GM20000 (cell line): Measurements from ENCODE around the gene TGM4.

ENCODE experiments used
- DNase-seq: peaks from one replicate; pipeline ENCODE4 v3.0.0; 2012; ENCODE audit warnings: low spot score
- TF ChIP-seq, protein P1 (sequence below): IDR thresholded peaks from 2 replicates; pipeline ENCODE4 v1.5.1; 2012; ENCODE audit warnings: mild to moderate bottlenecking, control low read depth; ENCODE audit errors: extremely low read depth, missing control alignments

TGM4 gene

DNA sequence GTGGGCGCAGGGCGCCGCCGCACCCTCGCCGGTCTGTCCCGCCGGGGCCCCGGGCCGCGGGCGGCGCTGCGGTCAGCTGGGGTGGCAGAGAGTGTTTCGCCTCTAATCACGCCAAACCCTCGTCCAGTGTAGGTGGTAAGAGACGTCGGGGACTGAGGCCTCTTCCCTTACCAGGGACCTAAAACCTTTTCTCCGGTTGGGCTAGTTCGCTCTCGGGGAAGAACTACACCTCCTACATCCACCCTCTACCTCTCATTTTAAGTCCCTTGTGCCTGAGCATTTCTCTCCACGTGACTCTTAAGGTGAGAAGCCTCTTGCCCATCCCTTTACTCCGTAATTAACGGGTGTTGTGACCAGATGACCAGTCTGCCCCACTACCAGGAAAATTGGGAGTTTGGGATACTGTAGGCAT lies 12.2 kb upstream of the TGM4 start:
- DNase-seq = no peak

DNA sequence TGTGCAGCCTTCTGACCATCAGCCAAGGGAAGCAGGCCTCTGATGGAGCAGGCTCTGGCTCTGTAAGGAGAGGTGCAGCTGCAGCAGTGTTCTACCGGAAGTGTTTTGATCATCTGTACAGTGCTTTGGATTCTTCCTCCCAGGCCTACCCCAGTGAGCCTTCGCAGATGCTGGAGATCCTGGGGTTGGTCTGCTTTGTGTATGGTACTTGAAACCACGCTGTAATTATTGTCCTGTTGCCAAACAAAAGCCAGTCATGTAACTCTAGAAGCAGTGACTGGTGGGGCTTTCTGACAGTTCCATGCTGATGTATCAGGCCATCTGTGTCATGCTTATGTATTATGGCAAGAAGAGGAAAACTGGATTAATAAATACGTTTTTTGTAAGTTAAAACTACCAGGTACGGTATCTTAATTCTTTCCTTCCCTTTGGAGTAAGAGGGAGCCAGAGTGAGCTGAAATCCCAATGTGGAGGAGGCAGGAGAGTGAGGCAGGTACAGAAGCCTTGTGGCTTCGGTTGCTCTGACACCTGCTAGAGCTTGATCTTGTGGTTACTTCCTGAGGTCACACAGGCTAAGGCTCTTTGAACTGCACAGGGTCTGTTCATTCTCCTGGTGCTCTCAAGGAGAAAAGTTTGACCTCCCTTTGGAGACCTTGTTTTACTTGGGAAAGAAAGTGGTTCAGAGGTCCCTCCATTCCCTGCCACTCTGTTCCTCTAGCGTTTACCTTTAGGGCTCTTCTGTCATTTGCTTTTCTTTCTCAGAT lies 9.0 kb upstream of the TGM4 start:
- DNase-seq = no peak
- TF ChIP-seq, protein P1, sequence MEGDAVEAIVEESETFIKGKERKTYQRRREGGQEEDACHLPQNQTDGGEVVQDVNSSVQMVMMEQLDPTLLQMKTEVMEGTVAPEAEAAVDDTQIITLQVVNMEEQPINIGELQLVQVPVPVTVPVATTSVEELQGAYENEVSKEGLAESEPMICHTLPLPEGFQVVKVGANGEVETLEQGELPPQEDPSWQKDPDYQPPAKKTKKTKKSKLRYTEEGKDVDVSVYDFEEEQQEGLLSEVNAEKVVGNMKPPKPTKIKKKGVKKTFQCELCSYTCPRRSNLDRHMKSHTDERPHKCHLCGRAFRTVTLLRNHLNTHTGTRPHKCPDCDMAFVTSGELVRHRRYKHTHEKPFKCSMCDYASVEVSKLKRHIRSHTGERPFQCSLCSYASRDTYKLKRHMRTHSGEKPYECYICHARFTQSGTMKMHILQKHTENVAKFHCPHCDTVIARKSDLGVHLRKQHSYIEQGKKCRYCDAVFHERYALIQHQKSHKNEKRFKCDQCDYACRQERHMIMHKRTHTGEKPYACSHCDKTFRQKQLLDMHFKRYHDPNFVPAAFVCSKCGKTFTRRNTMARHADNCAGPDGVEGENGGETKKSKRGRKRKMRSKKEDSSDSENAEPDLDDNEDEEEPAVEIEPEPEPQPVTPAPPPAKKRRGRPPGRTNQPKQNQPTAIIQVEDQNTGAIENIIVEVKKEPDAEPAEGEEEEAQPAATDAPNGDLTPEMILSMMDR = no peak

More for the DNA sequence above, 12.2 kb upstream of the TGM4 start:
- TF ChIP-seq, protein P1 = no peak

DNA sequence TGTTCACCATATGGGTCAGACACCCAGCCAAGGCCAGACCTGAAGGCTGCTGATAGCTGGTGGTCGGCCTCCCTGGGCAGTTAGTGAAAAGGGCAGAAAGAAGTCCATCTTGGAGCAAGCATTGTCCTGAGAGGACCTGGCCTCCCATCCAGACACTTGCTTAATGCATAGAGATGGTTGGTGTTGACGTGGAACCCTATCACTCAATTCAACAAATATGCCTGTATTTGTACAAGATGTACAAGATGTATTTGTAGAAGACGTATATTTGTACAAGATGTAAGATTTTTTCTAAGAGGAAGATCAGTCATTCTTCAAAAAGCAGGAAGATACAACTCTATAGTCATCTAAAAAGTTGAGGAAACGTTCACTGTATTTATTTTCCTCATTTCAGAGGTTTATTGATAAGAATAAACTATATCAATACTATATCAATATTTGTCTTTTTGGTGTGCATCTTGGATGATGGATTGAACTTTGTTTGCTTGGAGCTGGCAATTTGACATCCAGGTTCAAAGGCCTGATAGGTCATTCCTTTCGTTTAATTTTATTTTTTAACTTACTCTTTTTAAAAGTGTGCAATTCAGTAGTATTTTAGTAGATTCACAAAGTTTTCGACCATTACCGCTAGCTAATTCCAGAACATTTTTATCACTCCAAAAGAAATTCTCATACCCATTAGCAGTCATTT lies 6.8 kb upstream of the TGM4 start:
- DNase-seq = no peak
- TF ChIP-seq, protein P1 = no peak

DNA sequence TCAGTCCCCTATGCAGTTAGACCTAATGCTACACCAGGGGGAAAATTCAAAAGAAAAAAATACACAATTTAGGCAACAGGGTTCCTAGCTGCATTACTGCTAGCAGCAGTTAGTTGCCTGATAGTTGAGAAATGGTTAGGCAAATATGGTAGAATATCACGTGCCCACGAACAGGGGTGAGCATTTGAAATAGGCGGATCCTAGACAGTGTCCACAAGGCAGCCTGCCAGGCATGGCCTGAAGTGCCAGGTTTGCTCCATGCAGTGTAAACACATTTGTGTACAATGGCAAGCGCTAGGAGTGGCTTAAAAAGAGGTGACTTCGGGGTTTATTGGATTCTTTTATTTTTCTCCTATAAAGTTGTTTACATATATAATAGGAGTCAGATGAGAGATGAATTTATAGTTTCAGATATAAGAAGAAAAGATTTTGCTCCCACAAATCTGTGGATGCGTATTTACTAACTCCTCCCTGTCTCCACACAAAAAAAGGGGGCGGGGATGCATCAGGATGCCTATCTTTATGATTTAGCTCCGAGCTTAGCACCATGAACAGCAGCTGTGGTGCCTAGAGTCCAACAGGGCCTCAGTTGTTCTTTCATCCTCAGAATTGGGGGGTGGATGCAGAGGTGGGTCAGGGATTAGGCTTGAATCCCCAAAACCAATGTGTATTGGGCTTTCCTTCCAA lies 3.9 kb upstream of the TGM4 start:
- TF ChIP-seq, protein P1 = no peak
- no peak for DNase-seq

DNA sequence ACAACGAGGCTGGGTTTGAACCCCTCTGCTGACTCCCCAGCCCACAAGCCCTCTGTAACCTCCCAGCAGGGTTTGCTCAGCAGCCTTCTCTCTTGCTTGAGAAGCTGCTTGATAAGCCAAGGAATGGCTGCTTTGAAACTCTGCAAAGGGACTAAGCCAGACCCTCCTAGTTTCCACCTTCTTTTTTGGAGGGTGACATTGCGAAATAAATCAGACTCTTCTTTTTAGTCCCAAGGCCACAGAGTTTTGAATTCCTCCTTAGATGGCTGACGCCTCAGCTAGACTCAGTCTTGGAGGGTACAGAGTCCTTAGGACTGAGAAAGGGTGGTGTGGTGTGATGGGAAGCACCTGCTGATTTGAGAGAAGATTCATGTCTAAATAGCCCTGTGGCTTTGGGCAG lies 1.2 kb downstream of the TGM4 start:
- no peak for DNase-seq

DNA sequence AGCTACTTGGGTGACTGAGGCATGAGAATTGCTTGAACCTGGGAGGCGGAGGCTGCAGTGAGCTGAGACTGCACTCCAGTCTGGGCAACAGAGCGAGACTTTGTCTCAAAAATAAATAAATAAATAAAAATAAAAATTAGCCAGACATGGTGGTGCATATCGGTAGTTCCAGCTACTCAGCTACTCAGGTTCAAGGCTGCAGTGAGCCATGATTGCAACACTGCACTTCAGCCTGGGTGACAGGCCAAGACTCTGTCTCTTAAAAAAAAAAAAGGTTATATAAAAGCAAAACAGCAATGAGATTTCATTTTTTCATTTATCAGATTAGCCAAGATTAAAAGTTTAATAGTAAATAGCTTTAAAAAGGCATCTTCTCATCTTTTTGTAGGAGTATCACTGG lies 2.9 kb downstream of the TGM4 start:
- TF ChIP-seq, protein P1 = no peak
- no peak for DNase-seq

More for the DNA sequence above, 1.2 kb downstream of the TGM4 start:
- TF ChIP-seq, protein P1 = no peak

DNA sequence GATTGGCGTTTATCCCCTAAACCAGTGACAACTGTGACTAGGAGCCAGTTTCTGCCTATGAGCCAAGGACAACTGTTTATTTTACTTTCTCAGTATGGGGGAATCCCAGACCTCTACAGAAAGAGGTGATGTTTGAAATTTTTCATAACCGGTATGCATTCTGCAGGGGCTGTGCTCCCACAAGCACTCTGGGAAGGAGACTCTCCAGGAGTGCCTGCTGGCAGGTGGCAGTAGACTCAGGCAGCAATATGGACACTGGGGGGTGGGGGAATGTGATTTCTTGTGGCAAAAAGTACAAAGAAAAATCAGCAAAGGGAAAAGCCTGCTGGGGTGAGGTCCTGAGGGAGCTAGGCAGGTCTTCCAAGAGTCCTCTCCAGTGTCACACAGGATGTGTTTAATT lies 5.9 kb downstream of the TGM4 start:
- TF ChIP-seq, protein P1 = no peak
- DNase-seq = no peak
